ENCODE results near the gene CGREF1.

Gene CGREF1

GRCh38 chr2:27053776-27054175 lies 65.2 kb downstream of the CGREF1 start:
- in situ Hi-C loops (cut with MboI; ENCODE audit: low sequenced_read_pairs), result no loop called here

- in situ Hi-C loops (cut with MboI; ENCODE audit: low sequenced_read_pairs), result no loop called here
These were observed 65.6 kb downstream of the CGREF1 start for GRCh38 chr2:27053321-27053720.

- in situ Hi-C loops (cut with MboI; ENCODE audit: low sequenced_read_pairs), result no loop called here
These were observed 66.9 kb downstream of the CGREF1 start for GRCh38 chr2:27051902-27052645.

- in situ Hi-C loops (cut with MboI; ENCODE audit: low sequenced_read_pairs), result no loop called here
These were observed 67.7 kb downstream of the CGREF1 start, which contains the start of gene AGBL5 for GRCh38 chr2:27050996-27051901. AGBL5 (plus strand) TSS chr2:27051668; CDS start chr2:27052959, 1,291 bp downstream.
